Neural cell (in vitro differentiated cells): ENCODE results near the gene NRG2. TPM values are rescaled to one million over a fixed set of nuclear protein-coding genes. Genes with fewer than 3 reads are reported as not detected.

Experiments
- H2AFZ ChIP-seq: fragments of 200-600, 300-800 bp; sonication (generic), shearing (Covaris generic); 2 replicates; pipeline ENCODE4 v1.6.0; 2014; ENCODE audit warnings: low read depth, mild to moderate bottlenecking, antibody characterized with exemption, low read length, moderate library complexity
- H3F3A ChIP-seq: fragments of 200-600 bp; shearing (Covaris generic); 2 replicates; pipeline ENCODE4 v1.6.1; 2016; ENCODE audit warnings: mild to moderate bottlenecking, moderate library complexity, mixed read lengths, antibody characterized with exemption, low read length; ENCODE audit not compliant: insufficient read depth, poor library complexity, severe bottlenecking
- H3K27ac ChIP-seq: fragments of 200-600, 300-800 bp; sonication (generic), shearing (Covaris generic); 2 replicates; pipeline ENCODE4 v1.5.1; 2014; ENCODE audit warnings: mild to moderate bottlenecking, low read length, moderate library complexity
- H3K27me3 ChIP-seq: fragments of 300-800, 200-600 bp; sonication (generic), shearing (Covaris generic); 2 replicates; pipeline ENCODE4 v1.6.0; 2014; ENCODE audit warnings: mild to moderate bottlenecking, low read depth, low read length, moderate library complexity; ENCODE audit not compliant: insufficient read depth
- H3K36me3 ChIP-seq: fragments of 300-800, 200-600 bp; sonication (generic), shearing (Covaris generic); 2 replicates; pipeline ENCODE4 v1.5.1; 2014; ENCODE audit warnings: mild to moderate bottlenecking, antibody characterized with exemption, low read length, moderate library complexity; ENCODE audit not compliant: insufficient read depth
- H3K4me2 ChIP-seq: fragments of 300-800, 200-600 bp; sonication (generic), shearing (Covaris generic); 2 replicates; pipeline ENCODE4 v1.6.0; 2014; ENCODE audit warnings: mild to moderate bottlenecking, low read length
- H3K4me3 ChIP-seq: fragments of 300-800, 200-600 bp; sonication (generic), shearing (Covaris generic); 2 replicates; pipeline ENCODE4 v1.5.1; 2014; ENCODE audit warnings: mild to moderate bottlenecking, low read length, moderate library complexity
- H3K79me2 ChIP-seq: fragments of 200-600 bp; shearing (Covaris generic); replicated peaks from 2 replicates; pipeline ENCODE4 v1.6.0; 2014; ENCODE audit warnings: mild to moderate bottlenecking, low read length, moderate library complexity; ENCODE audit not compliant: insufficient read depth
- H3K9ac ChIP-seq: fragments of 300-800, 200-600 bp; sonication (generic), shearing (Covaris generic); 2 replicates; pipeline ENCODE4 v1.6.1; 2016; ENCODE audit warnings: mild to moderate bottlenecking, low read length, mixed read lengths
- H3K9me2 ChIP-seq: fragments of 200-600 bp; shearing (Covaris generic); 2 replicates; pipeline ENCODE4 v1.6.1; 2016; ENCODE audit warnings: mild to moderate bottlenecking, low read length, mixed read lengths; ENCODE audit not compliant: insufficient read depth
- H3K9me3 ChIP-seq: fragments of 200-600, 300-800 bp; sonication (generic), shearing (Covaris generic); 2 replicates; pipeline ENCODE4 v1.6.1; 2016; ENCODE audit warnings: mild to moderate bottlenecking, mixed run types, low read length, moderate library complexity, mixed read lengths
- H4K20me1 ChIP-seq: fragments of 200-600 bp; shearing (Covaris generic); 2 replicates; pipeline ENCODE4 v1.6.1; 2016; ENCODE audit warnings: mild to moderate bottlenecking, mixed run types; ENCODE audit not compliant: insufficient read depth
- EP300 ChIP-seq: fragments of 450-650 bp; conservative IDR thresholded peaks from 2 replicates; pipeline ENCODE4 v1.6.1; 2014; ENCODE audit warnings: antibody characterized with exemption, mild to moderate bottlenecking, moderate library complexity; ENCODE audit not compliant: poor library complexity, severe bottlenecking
- EZH2 ChIP-seq: fragments of 200-600, 300-800 bp; shearing (Covaris generic), sonication (generic); IDR thresholded peaks from 2 replicates; pipeline ENCODE4 v1.6.1; 2014; ENCODE audit warnings: antibody characterized with exemption, low read length, borderline replicate concordance, mild to moderate bottlenecking; ENCODE audit not compliant: insufficient read depth, poor library complexity, severe bottlenecking
- MXI1 ChIP-seq: fragments of 450-650 bp; conservative IDR thresholded peaks from 2 replicates; pipeline ENCODE4 v1.6.1; 2014; ENCODE audit warnings: antibody characterized with exemption, mild to moderate bottlenecking; ENCODE audit not compliant: poor library complexity, severe bottlenecking
- POLR2AphosphoS5 ChIP-seq: IDR thresholded peaks from 2 replicates; pipeline ENCODE4 v1.6.1; 2012
- RAD21 ChIP-seq: fragments of 450-650 bp; conservative IDR thresholded peaks from 2 replicates; pipeline ENCODE4 v1.6.1; 2014; ENCODE audit warnings: antibody characterized with exemption, mild to moderate bottlenecking, moderate library complexity
- REST ChIP-seq: IDR thresholded peaks from 2 replicates; pipeline ENCODE4 v1.6.1; 2012; ENCODE audit warnings: borderline replicate concordance
- SMC3 ChIP-seq: fragments of 450-650 bp; conservative IDR thresholded peaks from 2 replicates; pipeline ENCODE4 v1.6.1; 2014; ENCODE audit warnings: antibody characterized with exemption, mild to moderate bottlenecking, moderate library complexity; ENCODE audit not compliant: poor library complexity
- TAF1 ChIP-seq: IDR thresholded peaks from 2 replicates; pipeline ENCODE4 v1.6.1; 2012; ENCODE audit warnings: low read depth
- polyA plus RNA-seq: library from polyadenylated mRNA; depleted of rRNA; stranded (reverse); fragments of >200 nt; gene quantifications from 2 replicates; pipeline ENCODE4 v1.2.3, GENCODE V29; 2014
- TF ChIP-seq, protein P1 (sequence below): fragments of 450-650 bp; IDR thresholded peaks from 2 replicates; pipeline ENCODE4 v1.5.1; 2014; ENCODE audit warnings: antibody characterized with exemption, mild to moderate bottlenecking, moderate library complexity; ENCODE audit not compliant: poor library complexity, severe bottlenecking

The NRG2 gene
- polyA plus RNA-seq, 1 donor from 2014 or later: 5.4 TPM

DNA sequence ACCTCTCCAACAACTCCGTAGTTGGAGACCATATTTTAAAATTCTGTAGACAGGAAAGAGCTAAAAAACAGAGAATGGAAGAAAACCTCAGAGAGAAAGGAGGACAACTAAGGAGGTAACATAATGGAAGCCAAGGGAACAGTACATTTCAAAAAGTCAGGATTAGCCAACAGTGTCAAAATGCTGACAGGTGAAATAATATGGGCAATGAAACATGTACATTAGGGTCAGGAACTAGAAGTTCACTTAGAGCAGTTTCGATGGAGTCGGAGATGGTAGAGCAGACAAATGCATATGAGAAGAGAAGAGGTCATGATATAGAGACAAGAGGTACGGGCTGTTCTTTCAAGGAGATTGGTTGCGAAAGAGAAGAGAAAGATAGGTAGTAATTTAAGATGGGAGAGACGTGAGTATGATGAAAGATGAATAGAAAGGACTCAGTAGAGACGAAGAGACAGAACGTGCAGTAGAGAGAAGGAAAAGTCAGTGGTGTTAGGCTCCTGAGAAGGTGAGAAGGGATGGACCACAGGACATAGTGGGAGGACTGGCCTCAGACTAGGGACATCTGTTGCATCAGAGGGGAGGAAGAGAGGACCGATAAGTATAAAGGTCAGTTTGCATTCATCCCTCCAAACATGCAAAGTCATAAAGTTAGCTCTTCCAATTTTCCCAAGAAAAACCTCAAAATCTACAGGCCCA lies 25.6 kb downstream of the NRG2 start:
- Histone ChIP-seq H3K27me3 (no peaks in the 10 kb centered on the region), H3K27ac (no peak overlapping the region), H3F3A (no peaks in the 10 kb centered on the region), H3K4me3 (no peak overlapping the region), H3K79me2 (no peaks in the 10 kb centered on the region), H2AFZ (no peak overlapping the region), H3K9ac (no peak overlapping the region), H3K36me3 (no peaks in the 10 kb centered on the region), H3K4me2 (no peak overlapping the region), H3K9me2 (no peaks in the 10 kb centered on the region), H3K9me3 (no peaks in the 10 kb centered on the region), H4K20me1 (no peaks in the 10 kb centered on the region)
- no peak for TF ChIP-seq MXI1
- TF ChIP-seq REST: no peak
- no peak for TF ChIP-seq TAF1
- TF ChIP-seq EP300: no peak
- TF ChIP-seq RAD21: no peak
- no peak for TF ChIP-seq EZH2
- no peak for TF ChIP-seq POLR2AphosphoS5
- TF ChIP-seq, protein P1, sequence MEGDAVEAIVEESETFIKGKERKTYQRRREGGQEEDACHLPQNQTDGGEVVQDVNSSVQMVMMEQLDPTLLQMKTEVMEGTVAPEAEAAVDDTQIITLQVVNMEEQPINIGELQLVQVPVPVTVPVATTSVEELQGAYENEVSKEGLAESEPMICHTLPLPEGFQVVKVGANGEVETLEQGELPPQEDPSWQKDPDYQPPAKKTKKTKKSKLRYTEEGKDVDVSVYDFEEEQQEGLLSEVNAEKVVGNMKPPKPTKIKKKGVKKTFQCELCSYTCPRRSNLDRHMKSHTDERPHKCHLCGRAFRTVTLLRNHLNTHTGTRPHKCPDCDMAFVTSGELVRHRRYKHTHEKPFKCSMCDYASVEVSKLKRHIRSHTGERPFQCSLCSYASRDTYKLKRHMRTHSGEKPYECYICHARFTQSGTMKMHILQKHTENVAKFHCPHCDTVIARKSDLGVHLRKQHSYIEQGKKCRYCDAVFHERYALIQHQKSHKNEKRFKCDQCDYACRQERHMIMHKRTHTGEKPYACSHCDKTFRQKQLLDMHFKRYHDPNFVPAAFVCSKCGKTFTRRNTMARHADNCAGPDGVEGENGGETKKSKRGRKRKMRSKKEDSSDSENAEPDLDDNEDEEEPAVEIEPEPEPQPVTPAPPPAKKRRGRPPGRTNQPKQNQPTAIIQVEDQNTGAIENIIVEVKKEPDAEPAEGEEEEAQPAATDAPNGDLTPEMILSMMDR: no peak
- no peak for TF ChIP-seq SMC3

DNA sequence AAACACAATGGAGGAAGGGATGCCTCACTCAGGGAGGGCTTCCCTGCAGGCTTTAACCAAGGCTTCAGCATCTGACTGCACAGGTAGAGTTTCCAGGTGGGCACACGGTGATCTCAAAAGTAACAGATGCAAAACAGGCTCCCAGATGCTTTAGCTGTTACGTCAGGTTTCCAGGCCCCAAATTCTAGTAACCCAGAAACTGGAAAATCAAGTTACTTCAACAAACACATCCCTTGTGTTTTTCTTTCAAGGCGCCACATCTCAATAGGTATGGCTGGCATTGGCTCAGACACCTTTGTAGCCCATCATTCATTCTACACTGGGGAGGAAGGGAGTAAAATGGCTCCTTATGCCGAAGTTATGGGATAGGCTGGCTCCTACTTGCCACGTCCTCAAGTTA lies 27.4 kb downstream of the NRG2 start:
- Histone ChIP-seq H3K27me3 (no peaks in the 10 kb centered on the region), H3K4me2 (no peak overlapping the region), H4K20me1 (no peaks in the 10 kb centered on the region), H3K9ac (no peak overlapping the region), H3K9me2 (no peaks in the 10 kb centered on the region), H3F3A (no peaks in the 10 kb centered on the region), H3K79me2 (no peaks in the 10 kb centered on the region), H3K9me3 (no peaks in the 10 kb centered on the region), H3K27ac (no peak overlapping the region), H2AFZ (no peak overlapping the region), H3K4me3 (no peak overlapping the region), H3K36me3 (no peaks in the 10 kb centered on the region)
- TF ChIP-seq REST (no peak), EZH2 (no peak), POLR2AphosphoS5 (no peak), TAF1 (no peak), RAD21 (no peak), MXI1 (no peak), EP300 (no peak), SMC3 (no peak)
- TF ChIP-seq, protein P1: no peak
